Activated CD4-positive, alpha-beta memory T cell treated with anti-CD3 and anti-CD28 coated beads, Interleukin-2, amount 10 ng/mL, durations not matched to agents 7 days and 5 days (primary cell): ENCODE data around the gene H1-8. TPM values are rescaled to one million over a fixed set of nuclear protein-coding genes. Genes with fewer than 3 reads are reported as not detected.

ENCODE experiments used
- CTCF ChIA-PET: fragments of 350-600 bp; sonication (Branson Sonifier 250); formaldehyde crosslinking; loops from one replicate; lab custom pipeline; 2021; ENCODE audit warnings: antibody characterized with exemption, inconsistent platforms; lab: Charles Lee
- POLR2A ChIA-PET: fragments of 350-600 bp; sonication (Branson Sonifier 250); formaldehyde crosslinking; loops from one replicate; lab custom pipeline; 2021; ENCODE audit warnings: antibody characterized with exemption; lab: Charles Lee
- DNase-seq: peaks from one replicate; pipeline ENCODE4 v3.0.0-alpha.2; 2020
- H3K27ac Mint-ChIP-seq: one replicate; pipeline ENCODE4 v1.8.0; 2021; ENCODE audit warnings: mild to moderate bottlenecking, mixed read lengths
- H3K27me3 Mint-ChIP-seq: one replicate; pipeline ENCODE4 v1.8.0; 2021; ENCODE audit warnings: mixed read lengths
- H3K36me3 Mint-ChIP-seq: one replicate; pipeline ENCODE4 v1.8.0; 2021; ENCODE audit warnings: low read depth, mixed read lengths
- H3K4me1 Mint-ChIP-seq: one replicate; pipeline ENCODE4 v1.8.0; 2021; ENCODE audit warnings: mixed read lengths
- H3K4me3 Mint-ChIP-seq: one replicate; pipeline ENCODE4 v1.8.0; 2021; ENCODE audit warnings: mild to moderate bottlenecking, mixed read lengths
- H3K9me3 Mint-ChIP-seq: one replicate; pipeline ENCODE4 v1.8.0; 2021; ENCODE audit warnings: mixed read lengths
- total RNA-seq, 2 experiments: library from RNA; stranded (reverse); gene quantifications; one replicate each; pipeline ENCODE4 v1.2.3, GENCODE V29; 2021

The H1-8 gene
- total RNA-seq, 2 experiments from 2014 or later, result not detected

GRCh38 chr3:129519449-129519848 is 23.5 kb upstream of the H1-8 start:
- ChIA-PET CTCF (no interaction called here), POLR2A (no interaction called here)
- no peaks in the 10 kb centered on the region for H3K9me3 Mint-ChIP-seq
- no peaks in the 10 kb centered on the region for H3K36me3 Mint-ChIP-seq
- H3K27me3 Mint-ChIP-seq, result no peaks in the 10 kb centered on the region
- no peak overlapping the region for H3K27ac Mint-ChIP-seq
- H3K4me1 Mint-ChIP-seq, result no peaks in the 10 kb centered on the region
- H3K4me3 Mint-ChIP-seq, result no peak overlapping the region
- no peak for DNase-seq

- no peaks in the 10 kb centered on the region for H3K9me3 Mint-ChIP-seq
- H3K4me1 Mint-ChIP-seq, result no peaks in the 10 kb centered on the region
- no peaks in the 10 kb centered on the region for H3K27me3 Mint-ChIP-seq
- no peak overlapping the region for H3K4me3 Mint-ChIP-seq
- POLR2A ChIA-PET, result no interaction called here
- H3K27ac Mint-ChIP-seq, result no peak overlapping the region
- DNase-seq, result no peak
- no peaks in the 10 kb centered on the region for H3K36me3 Mint-ChIP-seq
- CTCF ChIA-PET, result no interaction called here
These were observed 22.9 kb upstream of the H1-8 start for GRCh38 chr3:129519896-129520715.

- Mint-ChIP-seq H3K4me3 (no peak overlapping the region), H3K9me3 (no peaks in the 10 kb centered on the region)
- CTCF ChIA-PET, result no interaction called here
These were observed 22.0 kb upstream of the H1-8 start for GRCh38 chr3:129520960-129521359.

DNA sequence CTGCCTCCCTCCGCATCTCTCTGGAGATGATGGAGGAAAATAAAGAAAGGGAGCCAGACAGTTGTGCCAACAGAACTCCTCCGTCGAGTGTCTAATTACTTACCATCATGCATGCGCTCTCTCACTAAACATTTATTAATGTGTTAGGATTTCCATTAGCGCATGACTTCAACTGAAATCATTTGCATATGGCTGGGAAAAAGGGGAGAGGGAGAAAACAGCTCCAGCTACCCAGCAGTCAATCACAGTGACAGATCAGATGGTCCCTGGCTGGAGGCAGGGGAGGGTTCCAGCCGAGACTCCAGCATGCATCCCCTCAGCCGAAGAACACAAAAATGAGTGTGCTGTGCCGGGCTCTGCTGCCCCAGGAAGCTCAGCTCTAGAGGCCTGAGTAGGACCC is 21.4 kb upstream of the H1-8 start:
- no peaks in the 10 kb centered on the region for H3K4me1 Mint-ChIP-seq
- H3K27ac Mint-ChIP-seq, result no peak overlapping the region
- H3K4me3 Mint-ChIP-seq, result no peak overlapping the region
- CTCF ChIA-PET, result no interaction called here
- H3K9me3 Mint-ChIP-seq, result no peaks in the 10 kb centered on the region
- POLR2A ChIA-PET, result no interaction called here
- H3K36me3 Mint-ChIP-seq, result no peaks in the 10 kb centered on the region
- H3K27me3 Mint-ChIP-seq, result no peaks in the 10 kb centered on the region
- DNase-seq, result no peak

More at GRCh38 chr3:129520960-129521359, 22.0 kb upstream of the H1-8 start:
- no peaks in the 10 kb centered on the region for H3K36me3 Mint-ChIP-seq
- H3K27me3 Mint-ChIP-seq, result no peaks in the 10 kb centered on the region
- DNase-seq, result no peak
- POLR2A ChIA-PET, result no interaction called here
- no peaks in the 10 kb centered on the region for H3K4me1 Mint-ChIP-seq
- H3K27ac Mint-ChIP-seq, result no peak overlapping the region

GRCh38 chr3:129522953-129523352 is 20.0 kb upstream of the H1-8 start:
- H3K36me3 Mint-ChIP-seq, result no peaks in the 10 kb centered on the region
- H3K9me3 Mint-ChIP-seq, result no peaks in the 10 kb centered on the region
- POLR2A ChIA-PET, result no interaction called here
- no peak overlapping the region for H3K27ac Mint-ChIP-seq
- DNase-seq, result no peak
- H3K4me1 Mint-ChIP-seq, result no peaks in the 10 kb centered on the region
- H3K27me3 Mint-ChIP-seq, result no peaks in the 10 kb centered on the region
- CTCF ChIA-PET, result no interaction called here
- H3K4me3 Mint-ChIP-seq, result no peak overlapping the region

GRCh38 chr3:129524081-129524480 is 18.9 kb upstream of the H1-8 start:
- no peak overlapping the region for H3K4me3 Mint-ChIP-seq
- no peak overlapping the region for H3K27ac Mint-ChIP-seq
- DNase-seq, result no peak
- ChIA-PET CTCF (no interaction called here), POLR2A (no interaction called here)
- no peaks in the 10 kb centered on the region for H3K4me1 Mint-ChIP-seq
- no peaks in the 10 kb centered on the region for H3K36me3 Mint-ChIP-seq
- H3K27me3 Mint-ChIP-seq, result no peaks in the 10 kb centered on the region
- H3K9me3 Mint-ChIP-seq, result no peaks in the 10 kb centered on the region

DNA sequence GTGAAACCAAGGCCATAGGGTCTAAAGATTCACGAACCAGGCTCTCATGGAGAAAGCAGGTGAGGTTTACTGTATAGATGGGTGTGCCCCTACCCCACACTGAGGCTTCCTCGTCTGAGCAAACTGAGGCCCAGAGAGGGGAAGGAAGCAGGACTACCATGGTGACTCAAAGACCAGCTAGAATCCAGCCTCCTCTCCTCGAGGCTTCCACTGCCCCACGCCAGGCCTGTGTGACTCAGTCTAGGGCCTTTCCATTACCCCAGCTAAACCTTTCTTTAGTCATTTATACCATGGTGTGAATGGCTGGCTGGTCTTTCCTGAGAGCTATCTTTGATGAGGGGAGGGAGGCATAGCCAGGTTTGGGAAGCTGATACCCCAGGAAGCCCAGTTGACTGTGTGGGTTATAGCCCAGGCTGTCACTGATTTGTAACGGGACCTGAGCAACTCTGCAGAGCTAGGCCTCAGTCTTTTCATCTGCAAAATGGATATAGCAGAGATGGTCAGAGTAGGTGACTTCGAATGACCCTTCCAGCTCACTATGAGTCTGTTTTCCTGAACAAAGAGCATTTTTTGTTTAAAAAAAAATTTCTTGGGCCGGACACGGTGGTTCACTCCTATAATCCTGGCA is 17.5 kb upstream of the H1-8 start:
- Mint-ChIP-seq H3K9me3 (no peaks in the 10 kb centered on the region), H3K4me3 (no peak overlapping the region), H3K27me3 (no peaks in the 10 kb centered on the region), H3K4me1 (no peaks in the 10 kb centered on the region), H3K27ac (no peak overlapping the region), H3K36me3 (no peaks in the 10 kb centered on the region)
- ChIA-PET POLR2A (no interaction called here), CTCF (interaction anchor here (0.8 to 1.5 kb wide), 2 partner anchors 10 to 35 kb away, joined by 3 to 5 read pairs; no protein-coding TSS in a partner anchor)
- no peak for DNase-seq

DNA sequence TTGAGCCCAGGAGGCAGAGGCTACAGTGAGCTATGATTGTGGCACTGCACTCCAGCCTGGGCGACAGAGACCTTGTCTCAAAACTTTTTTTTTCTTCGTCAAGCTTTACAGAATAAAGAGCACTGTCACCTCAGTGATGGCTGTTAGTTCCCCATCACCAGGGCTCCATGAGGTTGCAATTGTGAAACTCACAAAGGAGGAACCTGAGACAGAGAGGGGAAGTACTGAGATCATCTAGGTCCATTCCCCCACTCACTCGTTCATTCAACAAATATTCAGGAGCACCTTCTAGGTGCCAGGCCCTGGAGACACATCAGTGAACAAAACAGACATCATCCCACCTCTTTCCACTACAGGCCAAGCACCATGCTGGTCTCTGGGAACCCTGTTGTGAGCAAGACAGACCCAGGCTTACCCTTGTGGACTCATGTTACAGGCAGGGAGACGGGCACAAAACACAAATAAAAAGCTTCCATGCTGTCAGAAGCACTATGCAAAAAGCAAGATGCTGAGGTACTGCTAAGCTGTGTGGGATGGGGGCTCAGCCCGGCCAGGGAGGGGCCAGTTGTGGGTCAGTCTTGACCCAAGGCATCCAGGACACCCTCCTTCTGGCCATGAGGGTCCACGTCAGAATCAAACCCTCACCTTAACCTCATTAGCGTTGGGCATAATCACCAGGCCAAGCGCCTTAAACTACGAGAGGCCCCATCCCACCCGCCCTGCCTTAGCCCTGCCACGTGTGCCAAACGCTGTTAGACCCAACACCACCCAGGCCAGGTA is 16.7 kb upstream of the H1-8 start:
- H3K27me3 Mint-ChIP-seq, result no peaks in the 10 kb centered on the region
- CTCF ChIA-PET, result interaction anchor here (1.5 kb wide), 1 partner anchor 36 kb away, joined by 5 read pairs; no protein-coding TSS in a partner anchor
- H3K4me3 Mint-ChIP-seq, result no peak overlapping the region

GRCh38 chr3:129527262-129527661 is 15.7 kb upstream of the H1-8 start:
- DNase-seq, result no peak
- Mint-ChIP-seq H3K36me3 (no peaks in the 10 kb centered on the region), H3K27me3 (no peaks in the 10 kb centered on the region), H3K9me3 (no peaks in the 10 kb centered on the region), H3K4me3 (no peak overlapping the region), H3K27ac (no peak overlapping the region), H3K4me1 (no peaks in the 10 kb centered on the region)
- ChIA-PET CTCF (no interaction called here), POLR2A (no interaction called here)

More for the DNA sequence above, 16.7 kb upstream of the H1-8 start:
- no peaks in the 10 kb centered on the region for H3K36me3 Mint-ChIP-seq
- DNase-seq, result no peak
- H3K27ac Mint-ChIP-seq, result no peak overlapping the region
- no peaks in the 10 kb centered on the region for H3K9me3 Mint-ChIP-seq
- POLR2A ChIA-PET, result no interaction called here
- H3K4me1 Mint-ChIP-seq, result no peaks in the 10 kb centered on the region

DNA sequence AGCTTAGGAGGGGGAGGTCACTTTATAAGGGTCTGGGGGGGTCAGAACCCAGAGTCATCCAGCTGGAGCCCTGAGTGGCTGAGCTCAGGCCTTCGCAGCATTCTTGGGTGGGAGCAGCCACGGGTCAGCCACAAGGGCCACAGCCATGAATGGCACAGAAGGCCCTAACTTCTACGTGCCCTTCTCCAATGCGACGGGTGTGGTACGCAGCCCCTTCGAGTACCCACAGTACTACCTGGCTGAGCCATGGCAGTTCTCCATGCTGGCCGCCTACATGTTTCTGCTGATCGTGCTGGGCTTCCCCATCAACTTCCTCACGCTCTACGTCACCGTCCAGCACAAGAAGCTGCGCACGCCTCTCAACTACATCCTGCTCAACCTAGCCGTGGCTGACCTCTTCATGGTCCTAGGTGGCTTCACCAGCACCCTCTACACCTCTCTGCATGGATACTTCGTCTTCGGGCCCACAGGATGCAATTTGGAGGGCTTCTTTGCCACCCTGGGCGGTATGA is 14.3 kb upstream of the H1-8 start, which contains the start of gene RHO:
RHO (plus strand) TSS at position 51 of the 512 bp plus-strand sequence; CDS start at position 146, 95 bp downstream.
- ChIA-PET CTCF (no interaction called here), POLR2A (no interaction called here)
- Mint-ChIP-seq H3K27me3 (no peaks in the 10 kb centered on the region), H3K4me3 (no peak within 1 kb of the TSS), H3K27ac (no peak within 1 kb of the TSS), H3K36me3 (no peaks in the 10 kb centered on the region), H3K9me3 (no peaks in the 10 kb centered on the region), H3K4me1 (no peaks in the 10 kb centered on the region)
- no peak for DNase-seq

DNA sequence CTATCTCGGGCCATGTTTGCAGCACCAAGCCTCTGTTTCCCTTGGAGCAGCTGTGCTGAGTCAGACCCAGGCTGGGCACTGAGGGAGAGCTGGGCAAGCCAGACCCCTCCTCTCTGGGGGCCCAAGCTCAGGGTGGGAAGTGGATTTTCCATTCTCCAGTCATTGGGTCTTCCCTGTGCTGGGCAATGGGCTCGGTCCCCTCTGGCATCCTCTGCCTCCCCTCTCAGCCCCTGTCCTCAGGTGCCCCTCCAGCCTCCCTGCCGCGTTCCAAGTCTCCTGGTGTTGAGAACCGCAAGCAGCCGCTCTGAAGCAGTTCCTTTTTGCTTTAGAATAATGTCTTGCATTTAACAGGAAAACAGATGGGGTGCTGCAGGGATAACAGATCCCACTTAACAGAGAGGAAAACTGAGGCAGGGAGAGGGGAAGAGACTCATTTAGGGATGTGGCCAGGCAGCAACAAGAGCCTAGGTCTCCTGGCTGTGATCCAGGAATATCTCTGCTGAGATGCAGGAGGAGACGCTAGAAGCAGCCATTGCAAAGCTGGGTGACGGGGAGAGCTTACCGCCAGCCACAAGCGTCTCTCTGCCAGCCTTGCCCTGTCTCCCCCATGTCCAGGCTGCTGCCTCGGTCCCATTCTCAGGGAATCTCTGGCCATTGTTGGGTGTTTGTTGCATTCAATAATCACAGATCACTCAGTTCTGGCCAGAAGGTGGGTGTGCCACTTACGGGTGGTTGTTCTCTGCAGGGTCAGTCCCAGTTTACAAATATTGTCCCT is 13.4 kb upstream of the H1-8 start:
- Mint-ChIP-seq H3K27ac (no peak overlapping the region), H3K36me3 (no peaks in the 10 kb centered on the region), H3K4me3 (no peak overlapping the region), H3K27me3 (no peaks in the 10 kb centered on the region), H3K9me3 (no peaks in the 10 kb centered on the region), H3K4me1 (no peaks in the 10 kb centered on the region)
- DNase-seq, result no peak
- ChIA-PET CTCF (no interaction called here), POLR2A (no interaction called here)

- CTCF ChIA-PET, result no interaction called here
- H3K4me1 Mint-ChIP-seq, result no peaks in the 10 kb centered on the region
These were observed 12.7 kb upstream of the H1-8 start for GRCh38 chr3:129530251-129530791.

More at GRCh38 chr3:129530251-129530791, 12.7 kb upstream of the H1-8 start:
- POLR2A ChIA-PET, result no interaction called here
- H3K9me3 Mint-ChIP-seq, result no peaks in the 10 kb centered on the region
- no peak overlapping the region for H3K27ac Mint-ChIP-seq
- DNase-seq, result no peak
- H3K4me3 Mint-ChIP-seq, result no peak overlapping the region
- no peaks in the 10 kb centered on the region for H3K36me3 Mint-ChIP-seq
- H3K27me3 Mint-ChIP-seq, result no peaks in the 10 kb centered on the region
